Measurements from ENCODE around the gene CSAD. TPM values are rescaled to one million over a fixed set of nuclear protein-coding genes. Genes with fewer than 3 reads are reported as not detected.

Gene CSAD
- total and polyA plus RNA-seq, 3 donors from 2014 or later: 34.9 to 93.7 (median 73.9) TPM

DNA sequence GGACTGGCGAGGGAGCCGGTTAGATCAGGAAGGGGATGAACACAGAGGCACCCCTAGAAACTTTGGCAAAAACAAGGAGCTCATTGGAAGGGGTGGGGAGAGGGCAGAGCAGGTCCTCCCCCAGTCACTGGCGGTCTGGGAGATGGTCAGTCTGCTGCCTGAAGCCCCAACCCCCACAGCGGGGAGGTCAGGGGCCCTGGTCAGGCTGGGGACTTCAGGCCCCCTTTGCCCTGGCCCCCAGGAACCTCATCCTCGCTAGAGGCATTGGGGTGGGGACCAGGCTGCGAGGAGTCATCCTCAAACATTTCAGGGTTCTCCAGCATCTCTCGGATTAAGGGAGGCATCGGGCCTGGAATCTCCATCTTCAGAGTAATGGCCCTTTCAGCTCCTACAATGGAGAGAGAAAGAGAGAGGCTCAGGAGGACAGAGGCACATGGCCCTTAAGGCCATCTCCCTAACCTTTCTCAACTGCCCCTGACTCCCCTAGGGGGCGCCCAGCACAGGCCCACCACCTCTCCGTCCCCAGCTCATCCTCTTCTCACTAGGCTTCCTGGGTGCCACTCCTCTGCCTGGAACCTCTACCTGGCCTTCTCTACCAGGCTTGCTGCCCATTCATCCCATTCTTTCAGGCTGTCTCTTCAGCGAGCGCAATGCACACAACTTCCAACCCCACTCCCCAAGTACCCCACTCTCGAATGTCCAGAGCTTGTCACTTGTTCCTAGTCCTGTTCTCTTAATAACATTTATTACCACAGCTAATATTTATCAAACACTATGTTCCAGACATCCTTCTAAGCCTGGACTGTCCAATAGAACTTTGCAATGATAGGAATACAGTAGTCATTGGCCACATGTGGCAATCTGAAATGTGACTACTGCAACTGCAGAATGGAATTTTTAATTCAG is 31.0 kb upstream of the CSAD start:
- Histone ChIP-seq H3K9me3 (no peaks in the 10 kb centered on the region), H3K4me3 (no peak overlapping the region), H3K27me3 (no peaks in the 10 kb centered on the region), H3K27ac (no peak overlapping the region), H3K4me1 (peaks cover 4% of the 10 kb centered on the region), H3K36me3 (ENCODE audit: low read depth, missing control alignments) (no peaks in the 10 kb centered on the region)
- 91 to 92% methylated on average over 12 to 13 of the region's 13 CpGs for WGBS, 2 donors
- TF ChIP-seq, protein P1, sequence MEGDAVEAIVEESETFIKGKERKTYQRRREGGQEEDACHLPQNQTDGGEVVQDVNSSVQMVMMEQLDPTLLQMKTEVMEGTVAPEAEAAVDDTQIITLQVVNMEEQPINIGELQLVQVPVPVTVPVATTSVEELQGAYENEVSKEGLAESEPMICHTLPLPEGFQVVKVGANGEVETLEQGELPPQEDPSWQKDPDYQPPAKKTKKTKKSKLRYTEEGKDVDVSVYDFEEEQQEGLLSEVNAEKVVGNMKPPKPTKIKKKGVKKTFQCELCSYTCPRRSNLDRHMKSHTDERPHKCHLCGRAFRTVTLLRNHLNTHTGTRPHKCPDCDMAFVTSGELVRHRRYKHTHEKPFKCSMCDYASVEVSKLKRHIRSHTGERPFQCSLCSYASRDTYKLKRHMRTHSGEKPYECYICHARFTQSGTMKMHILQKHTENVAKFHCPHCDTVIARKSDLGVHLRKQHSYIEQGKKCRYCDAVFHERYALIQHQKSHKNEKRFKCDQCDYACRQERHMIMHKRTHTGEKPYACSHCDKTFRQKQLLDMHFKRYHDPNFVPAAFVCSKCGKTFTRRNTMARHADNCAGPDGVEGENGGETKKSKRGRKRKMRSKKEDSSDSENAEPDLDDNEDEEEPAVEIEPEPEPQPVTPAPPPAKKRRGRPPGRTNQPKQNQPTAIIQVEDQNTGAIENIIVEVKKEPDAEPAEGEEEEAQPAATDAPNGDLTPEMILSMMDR (IDR thresholded peaks at IDR 0.05): peak in 1 of 3 experiments; percentile 21
- no peak for TF ChIP-seq POLR2A (IDR thresholded peaks at IDR 0.05)
- intact Hi-C loops (cut with DNase I; ENCODE audit: low total_unique reads): loop anchor here (10.0 kb wide), 1 partner anchor 63 kb away; no protein-coding TSS in a partner anchor
- DNase-seq: no peak

DNA sequence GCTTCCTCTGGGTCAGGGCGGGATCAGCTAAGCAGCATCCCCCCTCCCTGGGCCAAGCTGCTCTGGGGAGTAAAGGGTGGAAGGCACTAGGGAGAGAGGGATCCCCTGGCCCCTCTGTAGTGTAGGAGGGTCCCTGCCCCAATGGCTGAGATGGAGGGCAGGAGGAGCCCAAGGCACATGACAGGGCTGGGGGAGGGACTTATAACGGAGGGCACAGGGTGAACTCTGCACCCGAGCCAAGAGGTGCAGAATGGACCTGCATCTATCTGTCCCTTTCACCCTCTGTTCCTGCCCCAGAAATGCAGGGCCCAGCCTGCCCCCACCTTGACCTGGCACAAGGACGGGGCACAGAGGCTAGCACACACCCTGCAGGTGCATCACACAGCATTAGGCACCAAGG is 30.1 kb upstream of the CSAD start:
- Histone ChIP-seq H3K4me3 (no peak overlapping the region), H3K9me3 (no peaks in the 10 kb centered on the region), H3K27ac (no peak overlapping the region), H3K4me1 (peaks cover 4% of the 10 kb centered on the region), H3K36me3 (ENCODE audit: low read depth, missing control alignments) (no peaks in the 10 kb centered on the region), H3K27me3 (no peaks in the 10 kb centered on the region)
- TF ChIP-seq, protein P1 (IDR thresholded peaks at IDR 0.05): no peak
- TF ChIP-seq POLR2A (IDR thresholded peaks at IDR 0.05): no peak
- intact Hi-C loops (cut with DNase I; ENCODE audit: low total_unique reads): loop anchor here (10.0 kb wide), 1 partner anchor 64 kb away; no protein-coding TSS in a partner anchor
- 84 to 92% methylated on average over 3 to 4 of the region's 4 CpGs for WGBS, 2 donors
- DNase-seq: no peak

DNA sequence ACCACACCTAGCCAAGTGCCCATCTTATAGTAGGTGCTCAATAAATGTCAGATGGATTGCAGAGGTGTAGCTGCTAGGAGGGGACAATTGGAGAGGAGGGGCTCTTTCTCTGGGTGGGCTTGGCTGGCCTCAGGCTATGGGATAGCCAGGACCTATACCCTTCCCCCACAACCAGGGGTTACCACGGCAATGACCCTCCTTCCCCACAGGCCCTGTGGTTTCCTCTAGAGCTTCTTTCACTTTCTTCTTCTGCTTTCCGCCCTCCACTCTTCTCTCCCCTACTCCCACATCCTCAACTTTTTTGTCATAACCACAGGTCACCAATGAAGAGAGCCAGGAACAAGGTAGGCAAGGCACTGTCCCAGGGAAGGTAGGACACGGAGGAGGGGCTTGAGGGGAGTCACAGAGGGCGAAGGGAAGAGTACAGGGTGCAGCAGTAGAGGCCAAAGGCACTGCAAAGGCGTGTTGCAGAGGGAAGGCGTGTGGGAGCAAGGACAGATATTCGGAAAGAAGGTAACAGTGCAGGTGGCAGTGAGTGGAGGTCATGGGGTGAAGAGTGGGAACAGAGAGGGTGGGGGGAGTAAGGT is 28.2 kb upstream of the CSAD start:
- no peak for TF ChIP-seq POLR2A (IDR thresholded peaks at IDR 0.05)
- TF ChIP-seq, protein P1 (IDR thresholded peaks at IDR 0.05): no peak
- Histone ChIP-seq H3K4me3 (no peak overlapping the region), H3K27ac (no peak overlapping the region)

DNA sequence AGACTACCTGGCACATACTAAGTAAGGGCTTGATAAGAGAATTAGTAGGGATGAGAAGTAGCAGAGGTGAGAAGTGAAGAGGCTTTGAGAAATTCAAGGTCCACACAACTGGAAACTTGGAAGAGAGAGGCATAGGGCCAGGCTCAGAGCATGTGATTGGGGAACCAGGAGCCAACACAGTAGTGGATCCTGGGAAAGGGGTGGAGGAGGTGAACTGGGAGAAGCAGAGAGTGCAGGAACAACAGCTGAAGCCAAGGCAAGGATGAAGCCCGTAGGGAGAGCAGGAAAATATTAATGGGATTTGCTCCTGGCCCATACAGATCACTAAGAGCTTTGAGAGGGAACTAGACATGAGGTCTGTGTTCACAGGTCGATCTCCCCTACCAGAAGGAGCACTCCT is 27.7 kb upstream of the CSAD start:
- peak; percentile 68 for DNase-seq
- H3K9me3 ChIP-seq: no peaks in the 10 kb centered on the region
- H3K4me3 ChIP-seq: no peak overlapping the region
- TF ChIP-seq, protein P1 (IDR thresholded peaks at IDR 0.05): no peak
- no peak for TF ChIP-seq POLR2A (IDR thresholded peaks at IDR 0.05)
- WGBS, 2 donors: 57 to 64% methylated on average over 2 of the region's 2 CpGs
- H3K27ac ChIP-seq: no peak overlapping the region
- H3K27me3 ChIP-seq: no peaks in the 10 kb centered on the region
- H3K36me3 ChIP-seq (ENCODE audit: low read depth, missing control alignments): no peaks in the 10 kb centered on the region
- H3K4me1 ChIP-seq: peaks cover 4% of the 10 kb centered on the region
- intact Hi-C loops (cut with DNase I; ENCODE audit: low total_unique reads): no loop called here

More for the DNA sequence above, 28.2 kb upstream of the CSAD start:
- Histone ChIP-seq H3K4me1 (peaks cover 4% of the 10 kb centered on the region), H3K27me3 (no peaks in the 10 kb centered on the region), H3K36me3 (ENCODE audit: low read depth, missing control alignments) (no peaks in the 10 kb centered on the region), H3K9me3 (no peaks in the 10 kb centered on the region)
- no peak for DNase-seq
- WGBS, 2 donors: 62 to 63% methylated on average over 7 of the region's 7 CpGs
- intact Hi-C loops (cut with DNase I; ENCODE audit: low total_unique reads): no loop called here

Data from testis (tissue), 3 donors.